Stimulated activated CD4-positive, alpha-beta T cell treated with anti-CD3 and anti-CD28 coated beads, Interleukin-15, amount 100 ng/mL, for 1 hour (primary cell): Measurements from ENCODE around the gene PLVAP.

Experiments used
- DNase-seq, 2 donors: peaks; one replicate each; pipeline ENCODE4 v3.0.0-alpha.2; 2020; ENCODE audit warnings: low read depth in 1 of 2, low spot score in 1 of 2

The PLVAP gene

DNA sequence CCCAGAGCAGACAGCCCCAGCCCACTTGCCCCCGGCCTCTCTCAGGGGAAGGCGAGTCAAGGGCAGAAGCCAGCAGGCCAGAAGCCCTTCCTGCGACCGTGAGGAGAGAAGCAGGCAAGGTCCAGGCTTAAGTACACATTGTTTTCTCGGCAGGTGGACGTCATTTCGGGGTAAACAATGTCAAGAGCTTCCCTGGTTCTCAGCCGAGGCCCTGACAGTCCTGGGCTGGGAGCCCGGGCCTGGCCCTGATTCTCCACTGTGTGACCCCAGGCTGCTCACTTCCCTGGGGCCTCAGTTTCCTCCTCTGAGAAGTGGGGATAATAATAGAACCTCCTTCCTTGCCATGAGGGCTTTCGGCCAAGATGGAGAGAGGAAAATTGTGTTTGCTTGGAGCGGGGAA, 19.4 kb downstream of the PLVAP start:
- DNase-seq, result no peak

DNA sequence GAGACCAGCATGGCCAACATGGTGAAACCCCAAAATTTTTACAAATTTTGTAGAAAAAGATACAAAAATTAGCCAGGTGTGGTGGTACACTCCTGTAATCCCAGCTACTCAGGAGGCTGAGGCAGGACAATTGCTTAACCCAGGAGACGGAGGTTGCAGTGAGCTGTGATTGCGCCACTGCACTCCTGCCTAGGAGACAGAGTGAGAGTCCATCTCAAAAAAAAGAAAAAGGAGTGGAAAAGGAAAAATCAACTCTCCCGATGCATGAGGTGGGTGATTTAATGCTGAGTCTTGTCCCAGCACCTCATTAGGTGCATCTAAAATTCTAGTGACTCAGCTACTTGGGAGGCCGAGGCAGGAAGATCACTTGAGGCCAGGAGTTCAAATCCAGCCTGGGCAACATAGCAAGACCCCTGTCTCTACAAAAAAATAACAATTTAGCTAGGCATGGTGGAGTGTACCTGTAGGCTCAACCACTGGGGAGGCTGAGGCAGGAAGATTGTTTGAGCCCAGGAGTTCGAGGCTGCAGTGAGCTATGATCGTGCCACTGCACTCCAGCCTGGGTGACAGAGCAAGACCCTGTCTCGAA, 20.0 kb downstream of the PLVAP start:
- DNase-seq, result no peak

DNA sequence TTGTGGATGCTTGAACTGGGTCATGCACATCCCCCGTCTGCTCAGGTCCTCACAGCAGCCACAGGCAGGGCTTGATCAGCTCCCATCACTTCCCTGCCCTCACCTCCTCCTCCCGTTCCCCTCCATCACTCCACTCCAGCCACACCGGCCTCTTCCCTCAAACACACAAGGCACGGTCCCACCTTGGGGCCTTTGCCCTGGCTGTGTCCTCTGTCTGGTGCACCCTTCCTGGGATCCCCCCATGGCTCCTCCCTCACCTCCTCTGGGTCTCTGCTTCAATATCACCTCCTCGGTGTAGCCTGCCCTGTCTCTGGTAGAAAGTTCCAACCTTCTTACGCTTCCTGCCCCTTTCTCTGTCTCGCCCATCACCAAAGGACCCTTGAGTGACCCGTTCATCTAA, 23.8 kb downstream of the PLVAP start:
- DNase-seq, result no peak

DNA sequence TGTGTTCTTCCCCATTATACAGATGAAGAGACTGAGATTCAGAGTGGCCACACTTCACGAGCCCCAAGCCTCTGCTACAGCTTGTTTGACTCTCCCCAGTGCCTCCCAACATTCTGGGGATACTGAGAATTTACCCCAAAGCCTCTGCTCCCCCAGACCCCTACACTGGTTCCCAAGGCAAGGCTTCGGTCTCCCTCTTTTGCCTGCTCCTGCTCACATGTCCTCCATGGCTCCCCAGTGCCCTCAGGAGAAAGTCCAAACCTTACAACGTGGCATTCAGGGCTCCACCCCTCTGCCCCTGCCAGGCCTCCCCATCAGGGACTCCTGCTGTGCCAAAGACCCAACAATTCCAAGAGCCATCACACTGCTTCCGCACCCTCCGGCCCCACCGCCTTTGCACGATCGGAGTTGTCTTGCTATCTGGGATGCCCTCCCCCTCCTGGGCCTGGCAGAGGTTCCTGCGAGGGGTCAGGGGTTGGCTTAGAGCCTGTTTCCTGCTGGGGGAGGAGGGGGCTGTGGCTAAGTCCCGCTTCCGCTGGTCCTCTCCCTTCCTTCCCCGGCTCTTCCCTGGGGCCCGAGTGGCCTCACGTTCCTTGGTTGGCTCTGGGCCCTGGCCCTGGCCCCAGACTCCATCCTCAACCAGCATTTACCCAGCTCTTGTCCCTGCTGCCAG, 24.4 kb downstream of the PLVAP start:
- no peak for DNase-seq

DNA sequence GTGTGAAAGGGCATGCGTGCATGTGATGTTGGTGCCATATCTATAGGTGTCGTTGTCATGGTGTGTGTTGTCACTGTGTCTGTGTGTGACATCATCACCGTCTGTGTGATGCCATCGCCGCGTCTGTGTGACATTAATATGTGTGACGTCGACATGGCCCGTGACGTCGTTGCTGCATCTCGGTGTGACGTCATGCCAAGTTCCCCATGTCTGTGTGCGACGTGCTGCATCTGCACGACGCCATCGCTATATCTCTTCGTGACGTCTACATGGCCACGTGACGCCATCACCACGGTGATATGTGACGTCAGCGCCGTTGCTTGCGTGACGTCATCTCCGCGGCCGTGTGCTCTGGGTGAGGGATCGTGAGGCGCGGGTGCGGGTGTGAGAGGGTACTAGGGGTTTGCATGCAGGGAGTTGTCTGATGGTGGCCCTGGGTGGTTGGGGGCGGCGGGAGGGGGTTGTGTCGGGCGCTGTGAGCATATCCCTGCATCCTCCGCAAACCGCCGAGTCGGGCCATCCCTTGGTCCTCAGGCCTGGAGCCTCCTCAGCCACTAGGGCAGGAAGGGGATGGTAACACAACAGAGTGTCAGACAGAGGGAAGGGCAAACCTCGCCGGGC, 25.2 kb downstream of the PLVAP start:
- no peak for DNase-seq

DNA sequence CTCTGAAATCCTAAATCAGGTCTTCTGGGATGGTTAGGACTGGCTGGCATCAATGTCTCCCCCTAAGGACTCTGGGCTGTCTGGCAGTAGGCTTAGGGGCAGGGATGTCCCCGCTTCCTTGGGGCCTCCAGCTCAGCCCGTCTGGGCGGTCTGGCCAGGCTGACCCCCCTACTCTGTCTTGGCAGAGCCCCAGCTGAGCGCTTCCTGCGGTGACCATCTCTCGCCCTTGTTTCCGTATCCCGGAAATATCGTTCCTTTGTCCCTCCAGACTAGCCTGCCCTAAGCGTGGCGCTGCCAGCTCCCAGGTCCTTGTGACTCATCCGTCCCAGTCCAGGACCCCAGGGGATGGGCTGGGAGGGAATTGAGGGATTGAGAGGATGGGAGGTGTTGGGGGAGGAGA, 28.4 kb downstream of the PLVAP start:
- no peak for DNase-seq

DNA sequence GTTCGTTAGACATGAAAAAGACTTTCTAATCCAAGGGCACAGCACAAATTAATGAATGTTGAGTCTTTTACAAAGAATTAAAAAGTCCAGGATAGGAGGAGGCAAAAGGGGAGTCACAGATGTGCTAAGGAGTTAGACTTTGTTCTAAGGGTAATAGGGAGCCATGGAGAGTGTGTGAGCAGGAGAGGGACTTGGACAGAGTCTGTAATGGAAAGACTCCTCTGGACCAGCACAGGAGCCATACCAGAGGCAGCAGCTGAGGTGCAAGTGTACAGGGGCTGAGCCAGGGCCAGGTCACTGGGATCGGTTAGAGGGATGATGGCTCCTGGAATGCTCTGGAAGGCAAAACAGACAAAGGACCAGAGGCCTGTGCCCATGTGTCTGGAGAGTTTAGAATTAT, 29.3 kb downstream of the PLVAP start:
- DNase-seq, result no peak

DNA sequence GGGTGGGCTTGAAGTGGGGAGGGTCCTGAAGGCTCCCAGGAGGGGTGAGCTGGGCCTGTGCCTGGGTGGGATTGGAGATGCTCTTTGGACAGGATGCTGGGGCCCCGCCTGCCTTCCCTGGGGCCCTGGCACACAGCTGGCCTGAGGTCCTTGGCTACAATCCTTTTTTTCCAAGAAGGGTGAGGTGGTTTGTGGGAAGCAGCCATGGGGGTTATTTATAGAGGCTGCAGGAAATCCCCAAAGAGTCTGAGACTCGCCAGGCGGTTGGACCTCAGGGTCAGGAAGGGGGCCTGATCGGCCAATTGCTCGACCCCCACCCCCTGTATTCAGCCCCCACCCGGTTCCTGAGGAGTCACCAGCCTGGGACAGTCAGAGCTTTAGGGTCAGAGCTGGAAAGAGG, 29.8 kb downstream of the PLVAP start:
- DNase-seq, result no peak

DNA sequence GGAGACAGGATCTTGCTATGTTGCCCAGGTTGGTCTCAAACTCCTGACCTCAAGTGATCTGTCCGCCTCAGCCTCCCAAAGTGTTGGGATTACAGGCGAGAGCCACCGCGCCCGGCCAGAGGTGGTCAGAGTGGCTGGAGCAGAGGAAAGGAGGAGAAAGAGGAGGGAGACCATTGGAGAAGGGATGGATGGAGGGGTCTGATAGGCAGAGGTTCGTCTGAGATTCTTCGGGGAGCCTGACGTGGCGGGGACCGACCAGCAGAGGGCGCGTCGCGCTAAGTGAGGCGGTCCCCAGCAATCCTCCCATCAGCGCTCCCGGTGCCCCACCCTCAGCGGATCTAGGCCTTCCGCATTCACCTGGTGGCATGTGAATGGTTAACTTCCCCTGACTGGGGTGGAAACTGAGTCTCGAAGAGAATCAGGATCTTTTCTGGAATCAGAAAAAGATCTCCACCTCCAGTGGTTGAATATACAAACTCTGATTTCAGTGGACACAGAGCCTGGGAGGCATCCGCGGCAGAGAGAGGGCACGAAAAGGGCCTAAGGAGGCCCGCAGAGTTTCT, 31.0 kb downstream of the PLVAP start:
- DNase-seq, result peak; percentile 53 to 68

DNA sequence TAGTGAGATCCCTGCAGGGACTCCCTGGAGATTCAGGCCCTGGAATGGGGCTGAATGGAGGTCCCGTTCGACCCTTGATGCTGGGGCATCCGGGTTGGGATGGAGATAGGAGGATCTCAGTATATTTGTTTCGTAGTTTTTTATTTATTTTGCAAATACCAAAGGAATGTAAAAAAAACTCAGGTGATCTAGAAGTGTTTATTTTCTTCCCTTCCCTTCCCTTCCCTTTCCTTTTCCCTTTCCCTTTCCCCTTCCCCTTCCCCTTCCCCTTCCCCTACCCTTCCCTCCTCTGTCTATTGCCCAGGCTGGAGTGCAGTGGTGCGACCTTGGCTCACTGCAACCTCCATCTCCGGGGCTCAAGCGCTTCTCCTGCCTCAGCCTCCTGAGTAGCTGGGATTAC, 35.3 kb downstream of the PLVAP start:
- DNase-seq, result no peak

DNA sequence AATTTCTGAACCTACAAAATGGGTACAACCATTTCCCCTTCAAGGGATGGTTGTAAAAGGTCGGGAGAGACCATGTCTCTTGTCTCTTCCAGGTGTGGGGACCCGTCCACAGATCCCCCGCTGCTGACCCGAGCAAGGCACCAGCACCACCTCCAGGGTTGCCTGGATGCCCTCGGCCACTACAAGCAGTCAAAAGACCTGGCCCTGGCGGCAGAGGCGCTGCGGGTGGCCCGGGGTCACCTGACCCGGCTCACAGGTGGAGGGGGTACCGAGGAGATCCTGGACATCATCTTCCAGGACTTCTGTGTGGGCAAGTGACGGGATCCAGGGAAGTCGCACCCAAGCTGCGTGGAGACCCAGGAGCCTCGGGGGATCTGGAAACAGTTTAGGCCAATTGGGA, 35.8 kb downstream of the PLVAP start:
- DNase-seq, result no peak

DNA sequence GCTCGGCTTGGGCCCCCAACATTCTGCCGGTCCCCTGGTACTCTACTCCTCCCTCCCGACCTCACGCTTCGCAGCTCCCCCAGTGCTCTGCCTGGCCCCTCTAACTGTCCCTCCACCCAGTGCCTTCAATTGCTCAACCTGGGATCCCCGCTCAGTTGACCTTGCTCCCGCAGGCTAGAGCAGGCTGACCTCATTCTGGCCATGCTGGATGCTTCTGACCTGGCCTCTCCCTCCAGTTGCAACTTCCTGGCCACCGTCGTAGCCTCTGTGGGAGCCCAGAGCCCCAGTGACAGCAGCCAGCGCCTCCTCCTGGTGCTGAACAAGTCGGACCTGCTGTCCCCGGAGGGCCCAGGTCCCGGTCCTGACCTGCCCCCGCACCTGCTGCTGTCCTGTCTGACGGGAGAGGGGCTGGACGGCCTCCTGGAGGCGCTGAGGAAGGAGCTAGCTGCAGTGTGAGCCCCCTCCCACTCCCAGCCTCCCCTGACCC, 36.2 kb downstream of the PLVAP start:
- no peak for DNase-seq

DNA sequence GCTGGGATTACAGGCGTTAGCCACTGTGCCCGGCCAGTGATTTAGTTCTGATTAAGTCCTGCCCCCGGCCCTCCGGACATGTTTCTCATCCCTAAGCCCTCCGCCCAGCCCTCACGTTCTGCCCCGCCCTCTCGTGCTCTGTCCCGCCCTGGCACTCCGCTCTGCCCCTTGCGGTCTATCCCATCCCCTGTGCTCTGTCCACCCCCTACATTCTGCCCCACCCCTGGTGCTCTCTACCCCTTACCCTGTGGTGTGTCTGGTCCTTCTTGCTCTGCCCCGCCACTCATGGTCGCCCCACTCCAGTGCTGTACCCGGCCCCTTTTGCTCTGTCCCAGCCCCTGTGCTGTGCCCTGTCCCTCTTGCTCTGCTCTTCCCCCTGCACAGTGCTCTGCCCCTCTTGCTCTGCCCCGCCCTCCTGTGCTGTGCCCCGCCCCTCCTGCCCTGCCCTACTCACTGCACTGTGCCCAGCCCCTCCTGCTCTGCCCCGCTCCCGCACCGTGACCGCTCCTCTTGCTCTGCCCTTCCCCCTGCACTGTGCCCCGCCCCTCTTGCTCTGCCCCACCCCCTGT, 36.8 kb downstream of the PLVAP start:
- DNase-seq, result no peak

DNA sequence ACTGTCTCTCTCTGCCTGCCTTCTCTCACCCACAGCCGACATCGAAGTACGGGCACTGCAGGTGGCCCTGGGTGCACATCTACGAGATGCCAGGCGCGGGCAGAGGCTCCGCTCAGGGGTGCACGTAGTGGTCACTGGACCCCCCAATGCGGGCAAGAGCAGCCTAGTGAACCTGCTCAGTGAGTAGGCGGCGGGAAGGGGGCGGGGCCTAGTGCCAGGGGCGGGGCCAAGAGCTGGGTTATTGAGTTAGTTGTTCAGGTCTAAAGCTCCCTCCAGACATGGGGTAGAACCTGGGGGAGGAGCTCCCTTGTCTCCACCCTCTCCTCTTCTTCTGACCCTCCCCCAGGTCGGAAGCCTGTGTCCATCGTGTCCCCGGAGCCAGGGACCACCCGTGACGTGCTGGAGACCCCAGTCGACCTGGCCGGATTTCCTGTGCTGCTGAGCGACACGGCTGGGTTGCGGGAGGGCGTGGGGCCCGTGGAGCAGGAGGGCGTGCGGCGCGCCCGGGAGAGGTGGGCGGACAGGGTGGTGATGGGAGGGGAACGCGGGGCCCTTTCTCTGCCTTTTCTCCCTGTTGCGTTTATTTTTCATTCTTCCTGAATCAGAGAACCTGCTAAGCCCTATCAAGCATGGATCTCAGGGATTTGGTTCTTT, 37.9 kb downstream of the PLVAP start:
- peak in 1 of 2 donors; percentile 47 for DNase-seq

DNA sequence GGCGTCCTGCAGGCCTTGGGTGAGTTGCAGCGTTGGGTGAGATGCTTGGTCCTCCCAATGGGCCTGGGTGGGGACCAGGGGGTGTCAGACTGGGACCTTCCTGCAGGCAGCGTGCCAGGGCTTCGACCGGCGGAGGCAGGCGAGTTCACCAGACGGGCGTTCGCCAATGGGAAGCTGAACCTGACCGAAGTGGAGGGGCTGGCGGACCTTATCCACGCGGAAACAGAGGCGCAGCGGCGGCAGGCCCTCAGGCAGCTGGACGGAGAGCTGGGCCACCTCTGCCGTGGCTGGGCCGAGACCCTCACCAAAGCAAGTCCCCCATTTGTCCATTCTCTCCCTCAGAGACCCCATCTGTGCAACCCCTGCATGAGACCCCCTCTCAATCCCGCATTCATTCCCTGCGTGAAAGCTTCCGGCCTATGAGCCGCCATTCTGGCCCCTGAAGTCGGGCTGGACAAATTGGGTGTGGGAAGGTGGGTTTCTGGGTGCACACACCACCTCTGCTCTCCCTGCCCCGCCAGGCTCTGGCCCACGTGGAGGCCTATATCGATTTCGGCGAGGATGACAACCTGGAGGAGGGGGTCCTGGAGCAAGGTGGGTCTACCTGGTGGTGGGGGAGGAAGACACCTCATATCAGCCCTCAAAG, 38.6 kb downstream of the PLVAP start:
- DNase-seq, result no peak

DNA sequence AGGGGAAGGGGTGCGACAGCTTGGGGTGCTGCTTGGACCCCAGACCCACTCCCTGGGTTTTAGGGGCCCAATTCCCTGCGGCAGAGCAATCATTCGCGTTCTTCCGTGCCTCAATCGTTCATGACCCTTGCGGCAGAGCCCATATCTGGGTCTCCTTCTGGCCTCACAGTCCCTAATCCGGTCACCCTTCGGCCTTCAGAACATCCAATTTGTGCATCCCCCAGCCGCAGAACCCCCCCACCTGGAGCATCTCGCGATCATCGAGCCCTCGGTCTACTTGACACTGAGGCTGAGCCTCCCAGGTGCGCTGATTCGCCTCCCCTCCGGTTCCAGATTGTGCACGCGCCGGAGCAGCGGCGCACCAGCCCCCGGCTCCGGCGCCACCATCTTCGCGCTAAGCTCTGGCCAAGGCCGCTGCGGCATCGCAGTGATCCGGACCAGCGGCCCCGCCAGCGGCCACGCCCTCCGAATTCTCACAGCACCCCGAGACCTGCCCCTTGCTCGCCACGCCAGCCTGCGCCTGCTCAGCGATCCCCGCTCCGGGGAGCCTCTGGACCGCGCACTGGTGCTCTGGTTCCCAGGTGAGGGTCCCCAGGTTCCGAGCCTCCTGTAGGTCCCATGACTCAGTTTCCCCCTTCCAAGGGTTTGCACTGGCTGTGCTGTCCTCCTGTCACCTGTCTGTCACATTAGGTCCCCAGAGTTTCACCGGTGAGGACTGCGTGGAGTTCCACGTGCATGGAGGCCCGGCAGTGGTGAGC, 39.3 kb downstream of the PLVAP start:
- DNase-seq, result no peak

DNA sequence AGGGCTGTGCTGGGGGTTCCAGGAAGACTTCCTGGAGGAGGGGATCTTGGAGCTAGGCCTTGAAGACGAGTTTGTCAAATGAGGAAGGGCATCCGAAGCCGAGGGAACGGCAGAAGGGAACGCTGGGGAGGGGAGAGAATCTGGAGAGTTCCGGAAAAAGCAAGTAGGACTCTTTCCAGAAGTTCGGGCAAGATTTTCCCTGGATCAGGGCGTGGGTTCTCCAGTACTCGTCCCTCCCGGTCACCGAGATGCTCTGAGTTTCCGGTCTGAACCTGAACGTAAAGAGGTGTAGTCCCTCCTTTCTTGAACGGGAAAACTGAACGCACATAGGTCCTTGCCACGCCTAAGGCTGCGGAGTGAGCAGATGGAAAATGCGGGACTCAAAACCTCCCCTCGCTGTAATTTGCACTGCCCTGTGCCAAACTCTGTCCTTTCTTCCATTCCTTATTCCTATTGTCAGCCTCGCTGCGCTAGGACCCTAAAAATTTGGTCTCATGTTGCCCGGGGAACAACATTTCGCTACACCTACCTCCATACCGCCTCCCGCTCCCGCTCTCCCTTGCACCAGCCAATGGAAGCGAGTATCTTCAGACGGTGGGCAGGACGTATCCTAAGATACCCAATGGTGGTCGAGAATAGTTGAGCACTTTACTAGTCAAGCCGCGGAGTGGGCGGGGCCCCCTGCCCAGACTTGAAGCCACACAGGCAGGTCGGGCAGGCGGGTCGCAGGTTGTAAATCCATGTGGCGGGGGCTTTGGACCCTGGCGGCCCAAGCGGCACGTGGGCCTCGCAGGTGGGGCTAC, 40.1 kb downstream of the PLVAP start, which contains the start of gene GTPBP3:
Gene GTPBP3, plus strand, starts transcription at position 682 of the 803 bp plus-strand sequence. Its CDS starts 59 bp downstream, at position 741.
- DNase-seq, result peak; percentile 91 to 93

DNA sequence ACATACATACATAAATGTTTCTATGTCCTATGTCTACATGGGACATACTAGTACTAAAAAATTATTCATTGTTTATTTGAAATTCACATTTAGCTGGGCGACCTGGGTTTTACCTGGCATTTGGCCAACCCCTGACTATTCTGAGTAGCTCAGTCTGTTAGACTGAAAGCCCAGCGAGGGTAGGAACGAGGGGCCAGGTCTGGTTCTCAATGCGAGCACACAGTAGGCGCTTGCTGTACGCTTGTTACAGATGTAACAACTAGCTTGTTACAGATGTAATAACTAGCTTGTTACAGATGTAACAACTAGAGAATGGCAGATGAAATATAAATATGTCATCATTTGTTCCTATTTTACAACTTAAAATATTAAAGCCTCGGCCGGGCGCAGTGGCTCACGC, 41.6 kb downstream of the PLVAP start:
- no peak for DNase-seq
